GM12878 (cell line): ENCODE results near the gene VPS52. TPM values are rescaled to one million over a fixed set of nuclear protein-coding genes. Genes with fewer than 3 reads are reported as not detected.

Experiments
- BHLHE40 ChIP-seq, 2 experiments: fragments of 450-650 bp in 1 of 2; IDR thresholded peaks; 2 replicates each; pipeline ENCODE4 v1.6.1; 2011 to 2017; ENCODE audit warnings: low read depth in 2 of 2, borderline replicate concordance in 1 of 2, improper control_type of control experiment in 1 of 2, low read length in 1 of 2, mild to moderate bottlenecking in 1 of 2
- CBFB ChIP-seq: IDR thresholded peaks from 2 replicates; pipeline ENCODE4 v1.6.1; 2016; ENCODE audit warnings: antibody characterized with exemption, low read depth
- CHD1 ChIP-seq: IDR thresholded peaks from 2 replicates; pipeline ENCODE4 v1.6.1; 2012; ENCODE audit warnings: low read depth, low read length, improper control_type of control experiment
- CREB1 ChIP-seq: IDR thresholded peaks from 2 replicates; pipeline ENCODE4 v1.6.1; 2012; ENCODE audit warnings: low read depth, mild to moderate bottlenecking, inconsistent platforms
- FOXK2 ChIP-seq: fragments of 450-650 bp; IDR thresholded peaks from 2 replicates; pipeline ENCODE4 v1.6.1; 2017; ENCODE audit warnings: mild to moderate bottlenecking, moderate library complexity
- HCFC1 ChIP-seq: fragments of 150-350 bp; IDR thresholded peaks from 2 replicates; pipeline ENCODE4 v1.6.1; 2014; ENCODE audit warnings: low read length
- PAX5 ChIP-seq: IDR thresholded peaks from 2 replicates; pipeline ENCODE4 v1.6.1; 2011; ENCODE audit warnings: low read depth, low read length, borderline replicate concordance
- POLR2A ChIP-seq: IDR thresholded peaks from 2 replicates; pipeline ENCODE4 v1.6.1; 2011; ENCODE audit warnings: low read depth, mild to moderate bottlenecking, low read length
- POLR2AphosphoS5 ChIP-seq: IDR thresholded peaks from 2 replicates; pipeline ENCODE4 v1.6.1; 2011; ENCODE audit warnings: mild to moderate bottlenecking, low read length, inconsistent platforms
- POU2F2 ChIP-seq: IDR thresholded peaks from 3 replicates; pipeline ENCODE4 v1.6.1; 2011; ENCODE audit warnings: low read depth, mild to moderate bottlenecking, low read length, borderline replicate concordance
- SIN3A ChIP-seq: IDR thresholded peaks from 2 replicates; pipeline ENCODE4 v1.6.1; 2012; ENCODE audit warnings: low read depth, low read length, improper control_type of control experiment
- SIX5 ChIP-seq: IDR thresholded peaks from 2 replicates; pipeline ENCODE4 v1.6.1; 2011; ENCODE audit warnings: mild to moderate bottlenecking, low read depth, low read length, moderate library complexity; ENCODE audit not compliant: severe bottlenecking
- SREBF2 ChIP-seq: IDR thresholded peaks from 2 replicates; pipeline ENCODE4 v1.6.1; 2012; ENCODE audit warnings: mild to moderate bottlenecking, low read length
- SRF ChIP-seq, 2 experiments: IDR thresholded peaks; 2 replicates each; pipeline ENCODE4 v1.6.1; 2011; ENCODE audit warnings: low read depth in 2 of 2, low read length in 2 of 2, mild to moderate bottlenecking in 1 of 2, moderate library complexity in 1 of 2
- TAF1 ChIP-seq: IDR thresholded peaks from 2 replicates; pipeline ENCODE4 v1.6.1; 2011; ENCODE audit warnings: mild to moderate bottlenecking, low read depth, low read length, borderline replicate concordance
- TCF12 ChIP-seq: IDR thresholded peaks from 2 replicates; pipeline ENCODE4 v1.6.1; 2011; ENCODE audit warnings: low read depth, mild to moderate bottlenecking, low read length
- ZNF207 ChIP-seq: fragments of 450-650 bp; IDR thresholded peaks from 2 replicates; pipeline ENCODE4 v1.6.1; 2014; ENCODE audit warnings: antibody characterized with exemption, mild to moderate bottlenecking, borderline replicate concordance
- ZNF622 ChIP-seq: fragments of 450-650 bp; IDR thresholded peaks from 2 replicates; pipeline ENCODE4 v1.6.1; 2017; ENCODE audit warnings: mild to moderate bottlenecking, inconsistent platforms
- polyA plus RNA-seq, 11 experiments: library from polyadenylated mRNA; depleted of rRNA in 4 of 11; unstranded in 6 of 11; stranded (reverse) in 5 of 11; fragments of >200 nt; fragmentation: Nextera tagmentation in 4 of 11; fragmentation: Illumina TruSeq in 1 of 11; extraction: Ambion mirVana in 4 of 11; extraction: Trizol in 1 of 11; gene quantifications; 1 replicate in 1 of 11; 2 replicates in 10 of 11; pipeline versions ENCODE4 v1.2.1 to v1.2.3, GENCODE V29; 2011 to 2016; ENCODE audit warnings: inconsistent platforms in 2 of 11, missing spikeins in 2 of 11, low read depth in 1 of 11
- total RNA-seq, 4 experiments: library from RNA; depleted of rRNA in 3 of 4; stranded (reverse); fragments of >200 nt in 3 of 4; fragmentation: Illumina TruSeq in 1 of 4; extraction: Trizol in 1 of 4; gene quantifications; 2 replicates each; pipeline versions ENCODE4 v1.2.1 to v1.2.3, GENCODE V29; 2013 to 2021
- TF ChIP-seq, protein P1 (sequence below): IDR thresholded peaks from 2 replicates; pipeline ENCODE4 v1.6.1; 2011; ENCODE audit warnings: borderline replicate concordance, low read depth, mild to moderate bottlenecking, moderate library complexity, low read length; ENCODE audit not compliant: insufficient read depth, poor library complexity, severe bottlenecking
- TF ChIP-seq, protein P2 (sequence below): fragments of 450-650 bp; formaldehyde crosslinking; IDR thresholded peaks from 2 replicates; pipeline ENCODE4 v1.4.0; 2020; ENCODE audit warnings: mild to moderate bottlenecking, moderate library complexity
- TF ChIP-seq, protein P3 (sequence below): IDR thresholded peaks from 2 replicates; pipeline ENCODE4 v1.6.1; 2012; ENCODE audit warnings: low read depth, low read length, improper control_type of control experiment
- TF ChIP-seq, protein P4 (sequence below): fragments of 150-350 bp; IDR thresholded peaks from 2 replicates; pipeline ENCODE4 v1.6.1; 2014; ENCODE audit warnings: mild to moderate bottlenecking, low read depth, low read length
- TF ChIP-seq, protein P5 (sequence below): IDR thresholded peaks from 2 replicates; pipeline ENCODE4 v1.6.1; 2011; ENCODE audit warnings: borderline replicate concordance, low read depth, mild to moderate bottlenecking, moderate library complexity, mixed read lengths, low read length; ENCODE audit not compliant: insufficient read depth; ENCODE audit errors: extremely low read length

The VPS52 gene
- total and polyA plus RNA-seq, 10 of the 15 experiments (the other 5 are each of a cell fraction or from before 2014, with no cell fraction given) = 11.3 to 52.7 (median 36.7) TPM

DNA sequence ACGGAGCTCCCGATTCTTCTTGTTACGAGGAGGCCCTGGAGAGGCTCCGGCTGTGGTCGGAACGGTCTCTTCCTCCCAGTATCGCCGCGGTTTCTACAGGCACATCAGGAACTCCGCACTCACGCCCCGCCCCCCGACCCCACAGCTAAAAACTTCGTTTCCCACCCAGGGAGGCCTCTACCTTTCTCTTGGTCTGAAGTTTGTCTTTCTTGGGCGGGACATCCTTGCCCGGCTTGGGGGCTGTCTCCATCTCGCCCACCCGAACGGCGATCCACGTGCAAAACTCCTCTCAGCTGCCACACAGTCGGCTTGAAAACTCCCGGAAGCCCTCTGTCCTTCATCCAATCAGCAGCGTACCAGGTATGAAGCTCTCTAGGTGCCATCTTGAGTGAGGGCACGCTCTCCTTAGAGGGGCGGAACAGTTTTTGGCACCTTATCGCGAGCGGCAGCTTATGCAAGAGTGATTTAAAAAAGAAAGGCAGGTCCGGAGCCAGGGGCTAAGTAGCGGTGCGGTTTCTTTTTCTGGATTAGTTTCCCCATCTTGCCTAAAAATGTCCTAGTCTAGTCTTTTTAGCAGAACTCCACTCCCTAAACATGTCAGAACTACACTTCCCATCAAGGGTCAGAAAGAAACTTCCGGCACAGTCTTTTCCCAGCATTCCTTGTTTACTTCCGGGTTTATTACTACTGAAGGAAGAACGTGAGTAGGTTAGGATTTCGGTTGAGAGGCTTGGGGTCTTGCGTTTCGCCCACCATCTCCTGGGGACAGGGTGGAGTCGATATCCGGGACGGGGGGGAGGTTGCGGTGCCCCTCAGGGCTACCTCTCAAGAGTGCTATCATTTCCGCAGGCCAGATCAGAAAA lies 17.5 kb upstream of the VPS52 start, which contains the start of the genes PFDN6 and WDR46 (continued):
- TF ChIP-seq, protein P1, sequence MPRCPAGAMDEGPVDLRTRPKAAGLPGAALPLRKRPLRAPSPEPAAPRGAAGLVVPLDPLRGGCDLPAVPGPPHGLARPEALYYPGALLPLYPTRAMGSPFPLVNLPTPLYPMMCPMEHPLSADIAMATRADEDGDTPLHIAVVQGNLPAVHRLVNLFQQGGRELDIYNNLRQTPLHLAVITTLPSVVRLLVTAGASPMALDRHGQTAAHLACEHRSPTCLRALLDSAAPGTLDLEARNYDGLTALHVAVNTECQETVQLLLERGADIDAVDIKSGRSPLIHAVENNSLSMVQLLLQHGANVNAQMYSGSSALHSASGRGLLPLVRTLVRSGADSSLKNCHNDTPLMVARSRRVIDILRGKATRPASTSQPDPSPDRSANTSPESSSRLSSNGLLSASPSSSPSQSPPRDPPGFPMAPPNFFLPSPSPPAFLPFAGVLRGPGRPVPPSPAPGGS = no peak
- TF ChIP-seq, protein P2, sequence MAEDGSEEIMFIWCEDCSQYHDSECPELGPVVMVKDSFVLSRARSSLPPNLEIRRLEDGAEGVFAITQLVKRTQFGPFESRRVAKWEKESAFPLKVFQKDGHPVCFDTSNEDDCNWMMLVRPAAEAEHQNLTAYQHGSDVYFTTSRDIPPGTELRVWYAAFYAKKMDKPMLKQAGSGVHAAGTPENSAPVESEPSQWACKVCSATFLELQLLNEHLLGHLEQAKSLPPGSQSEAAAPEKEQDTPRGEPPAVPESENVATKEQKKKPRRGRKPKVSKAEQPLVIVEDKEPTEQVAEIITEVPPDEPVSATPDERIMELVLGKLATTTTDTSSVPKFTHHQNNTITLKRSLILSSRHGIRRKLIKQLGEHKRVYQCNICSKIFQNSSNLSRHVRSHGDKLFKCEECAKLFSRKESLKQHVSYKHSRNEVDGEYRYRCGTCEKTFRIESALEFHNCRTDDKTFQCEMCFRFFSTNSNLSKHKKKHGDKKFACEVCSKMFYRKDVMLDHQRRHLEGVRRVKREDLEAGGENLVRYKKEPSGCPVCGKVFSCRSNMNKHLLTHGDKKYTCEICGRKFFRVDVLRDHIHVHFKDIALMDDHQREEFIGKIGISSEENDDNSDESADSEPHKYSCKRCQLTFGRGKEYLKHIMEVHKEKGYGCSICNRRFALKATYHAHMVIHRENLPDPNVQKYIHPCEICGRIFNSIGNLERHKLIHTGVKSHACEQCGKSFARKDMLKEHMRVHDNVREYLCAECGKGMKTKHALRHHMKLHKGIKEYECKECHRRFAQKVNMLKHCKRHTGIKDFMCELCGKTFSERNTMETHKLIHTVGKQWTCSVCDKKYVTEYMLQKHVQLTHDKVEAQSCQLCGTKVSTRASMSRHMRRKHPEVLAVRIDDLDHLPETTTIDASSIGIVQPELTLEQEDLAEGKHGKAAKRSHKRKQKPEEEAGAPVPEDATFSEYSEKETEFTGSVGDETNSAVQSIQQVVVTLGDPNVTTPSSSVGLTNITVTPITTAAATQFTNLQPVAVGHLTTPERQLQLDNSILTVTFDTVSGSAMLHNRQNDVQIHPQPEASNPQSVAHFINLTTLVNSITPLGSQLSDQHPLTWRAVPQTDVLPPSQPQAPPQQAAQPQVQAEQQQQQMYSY (CRISPR knock-in tag) = no peak
- TF ChIP-seq TCF12 (no peak), SIX5 (peak; percentile 90), ZNF207 (peak; percentile 88; the same call in 1 of the 2 replicates), POLR2A (peak; percentile 65), POU2F2 (no peak), ZNF622 (no peak), SREBF2 (peak; percentile 28; the same call in 1 of the 2 replicates), TAF1 (0 out of 2 replicates have a peak, but pooled peaks have one; percentile 40), HCFC1 (peak; percentile 90), POLR2AphosphoS5 (peak; percentile 80), CBFB (peak; percentile 48; the same call in 1 of the 2 replicates), CREB1 (peak; percentile 66), SIN3A (peak; percentile 98), SRF (IDR thresholded peaks at IDR 0.05; ENCODE audit: low read depth in 2 of 2, low read length in 2 of 2) (no peak), BHLHE40 (IDR thresholded peaks at IDR 0.05; ENCODE audit: borderline replicate concordance in 1 of 2, low read depth in 2 of 2, low read length in 1 of 2) (peak; percentile 76 to 86), PAX5 (no peak), CHD1 (no peak), FOXK2 (peak; percentile 91)
- TF ChIP-seq, protein P3, sequence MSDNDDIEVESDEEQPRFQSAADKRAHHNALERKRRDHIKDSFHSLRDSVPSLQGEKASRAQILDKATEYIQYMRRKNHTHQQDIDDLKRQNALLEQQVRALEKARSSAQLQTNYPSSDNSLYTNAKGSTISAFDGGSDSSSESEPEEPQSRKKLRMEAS = peak; percentile 95
- TF ChIP-seq, protein P4, sequence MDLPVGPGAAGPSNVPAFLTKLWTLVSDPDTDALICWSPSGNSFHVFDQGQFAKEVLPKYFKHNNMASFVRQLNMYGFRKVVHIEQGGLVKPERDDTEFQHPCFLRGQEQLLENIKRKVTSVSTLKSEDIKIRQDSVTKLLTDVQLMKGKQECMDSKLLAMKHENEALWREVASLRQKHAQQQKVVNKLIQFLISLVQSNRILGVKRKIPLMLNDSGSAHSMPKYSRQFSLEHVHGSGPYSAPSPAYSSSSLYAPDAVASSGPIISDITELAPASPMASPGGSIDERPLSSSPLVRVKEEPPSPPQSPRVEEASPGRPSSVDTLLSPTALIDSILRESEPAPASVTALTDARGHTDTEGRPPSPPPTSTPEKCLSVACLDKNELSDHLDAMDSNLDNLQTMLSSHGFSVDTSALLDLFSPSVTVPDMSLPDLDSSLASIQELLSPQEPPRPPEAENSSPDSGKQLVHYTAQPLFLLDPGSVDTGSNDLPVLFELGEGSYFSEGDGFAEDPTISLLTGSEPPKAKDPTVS = no peak
- TF ChIP-seq, protein P5, sequence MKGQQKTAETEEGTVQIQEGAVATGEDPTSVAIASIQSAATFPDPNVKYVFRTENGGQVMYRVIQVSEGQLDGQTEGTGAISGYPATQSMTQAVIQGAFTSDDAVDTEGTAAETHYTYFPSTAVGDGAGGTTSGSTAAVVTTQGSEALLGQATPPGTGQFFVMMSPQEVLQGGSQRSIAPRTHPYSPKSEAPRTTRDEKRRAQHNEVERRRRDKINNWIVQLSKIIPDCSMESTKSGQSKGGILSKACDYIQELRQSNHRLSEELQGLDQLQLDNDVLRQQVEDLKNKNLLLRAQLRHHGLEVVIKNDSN = no peak
